IPS DF 6.9 (cell line): ENCODE data around the gene GRID1.

Experiments used
- DNase-seq: peaks from one replicate; pipeline ENCODE4 v3.0.0-alpha.2; 2013; ENCODE audit warnings: low read depth, low spot score
- H3K27ac ChIP-seq: one replicate; pipeline ENCODE4 v1.5.1; 2013; ENCODE audit warnings: low read length, control low read depth
- H3K27me3 ChIP-seq: 2 replicates; pipeline ENCODE4 v1.6.1; 2013; ENCODE audit warnings: mild to moderate bottlenecking, low read length; ENCODE audit not compliant: control insufficient read depth, insufficient read depth
- H3K36me3 ChIP-seq: 2 replicates; pipeline ENCODE4 v1.6.1; 2013; ENCODE audit warnings: low read length; ENCODE audit not compliant: control insufficient read depth, insufficient read depth
- H3K4me1 ChIP-seq: 2 replicates; pipeline ENCODE4 v1.6.1; 2013; ENCODE audit warnings: low read length; ENCODE audit not compliant: control insufficient read depth, insufficient read depth
- H3K4me3 ChIP-seq: 2 replicates; pipeline ENCODE4 v1.5.1; 2013; ENCODE audit warnings: mild to moderate bottlenecking, low read length
- H3K9me3 ChIP-seq: 2 replicates; pipeline ENCODE4 v1.6.1; 2013; ENCODE audit warnings: low read length, inconsistent platforms; ENCODE audit not compliant: control insufficient read depth, insufficient read depth
- WGBS: extraction: QIAGEN DNeasy Blood & Tissue Kit; methylation state at CpG from one replicate; pipeline ENCODE4 v1.1.7; 2013; ENCODE audit warnings: mixed read lengths, missing lambda C conversion rate; ENCODE audit not compliant: insufficient read length, insufficient coverage; 5-methylcytosine and 5-hydroxymethylcytosine counted together

GRID1 gene

DNA sequence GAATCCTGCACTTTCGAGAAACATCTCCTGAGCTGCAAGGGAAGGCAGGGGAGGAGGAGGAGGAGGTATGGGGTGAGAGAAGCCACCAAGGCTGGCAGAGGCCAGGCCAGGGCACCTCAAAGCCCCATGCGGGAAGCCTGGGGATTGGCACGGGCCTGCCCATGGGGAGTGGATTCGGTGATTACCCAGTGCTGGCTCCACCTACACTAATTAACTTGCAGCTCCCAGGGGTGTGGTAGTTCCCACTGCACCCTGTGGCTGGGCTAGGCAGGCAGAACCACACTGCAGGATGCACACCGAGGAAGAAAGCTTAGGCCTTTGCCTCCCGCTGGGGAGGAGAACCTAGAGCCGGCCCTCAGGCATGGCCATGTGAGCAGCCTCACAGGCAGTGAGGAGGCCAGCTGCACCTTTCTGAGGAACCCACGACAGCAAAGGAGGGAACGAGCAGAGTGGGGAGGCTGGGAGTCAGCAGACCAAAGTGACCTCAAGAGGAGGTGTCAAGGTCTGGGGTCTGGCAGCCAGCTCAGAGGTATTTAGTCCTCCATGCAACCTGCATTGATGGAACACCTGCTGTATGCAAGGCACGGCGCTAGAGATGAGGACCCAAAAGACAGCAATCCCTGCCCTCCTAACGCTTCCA is 27.2 kb downstream of the GRID1 start:
- Histone ChIP-seq H3K4me3 (no peak overlapping the region), H3K36me3 (no peaks in the 10 kb centered on the region), H3K27me3 (no peaks in the 10 kb centered on the region), H3K4me1 (peaks cover 3% of the 10 kb centered on the region; the same call in 1 of the 2 replicates), H3K9me3 (no peaks in the 10 kb centered on the region), H3K27ac (no peak overlapping the region)
- no CpG with 5 or more reads among the region's 12 CpGs for WGBS
- no peak for DNase-seq

DNA sequence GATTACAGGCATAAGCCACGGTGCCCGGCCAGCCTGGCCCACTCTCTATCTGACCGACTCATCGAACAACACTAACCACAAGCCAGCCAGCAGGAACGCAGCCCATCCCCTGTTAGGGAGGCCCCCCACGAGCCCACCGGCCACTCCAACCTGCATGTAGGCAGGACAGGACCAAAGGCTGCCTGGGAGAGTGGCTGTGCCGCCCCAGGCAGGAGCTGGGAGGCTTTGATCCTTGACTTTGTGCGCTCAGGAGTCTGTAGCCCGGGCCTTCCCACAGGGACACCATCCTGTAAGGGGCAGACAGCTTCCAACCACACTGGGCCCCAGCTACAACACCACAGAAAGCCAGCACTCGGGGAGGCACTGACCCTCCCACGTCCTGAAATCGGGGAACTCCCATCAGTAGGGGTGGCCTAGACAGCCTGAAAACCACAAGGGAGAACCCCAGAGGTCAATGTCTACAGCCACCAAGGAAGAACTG is 29.4 kb downstream of the GRID1 start:
- Histone ChIP-seq H3K9me3 (no peaks in the 10 kb centered on the region), H3K4me3 (no peak overlapping the region), H3K4me1 (peaks cover 3% of the 10 kb centered on the region; the same call in 1 of the 2 replicates), H3K36me3 (no peaks in the 10 kb centered on the region), H3K27me3 (no peaks in the 10 kb centered on the region), H3K27ac (no peak overlapping the region)
- no peak for DNase-seq
- WGBS: no CpG with 5 or more reads among the region's 13 CpGs

GRCh38 chr10:86336341-86336740 is 30.3 kb downstream of the GRID1 start:
- H3K36me3 ChIP-seq: no peaks in the 10 kb centered on the region
- no peak overlapping the region for H3K4me3 ChIP-seq
- peaks cover 3% of the 10 kb centered on the region; the same call in 1 of the 2 replicates for H3K4me1 ChIP-seq
- no peak for DNase-seq
- H3K27ac ChIP-seq: no peak overlapping the region
- no CpG with 5 or more reads among the region's 10 CpGs for WGBS
- H3K9me3 ChIP-seq: no peaks in the 10 kb centered on the region
- H3K27me3 ChIP-seq: no peaks in the 10 kb centered on the region

- WGBS: no CpG with 5 or more reads among the region's 1 CpG
- no peaks in the 10 kb centered on the region for H3K36me3 ChIP-seq
These were observed 30.8 kb downstream of the GRID1 start for GRCh38 chr10:86335831-86336230.

GRCh38 chr10:86335257-86335656 is 31.3 kb downstream of the GRID1 start:
- Histone ChIP-seq H3K4me3 (no peak overlapping the region), H3K27me3 (no peaks in the 10 kb centered on the region), H3K9me3 (no peaks in the 10 kb centered on the region), H3K36me3 (no peaks in the 10 kb centered on the region), H3K4me1 (no peaks in the 10 kb centered on the region; the same call in 1 of the 2 replicates), H3K27ac (no peak overlapping the region)
- no peak for DNase-seq

More at GRCh38 chr10:86335831-86336230, 30.8 kb downstream of the GRID1 start:
- Histone ChIP-seq H3K4me1 (peaks cover 3% of the 10 kb centered on the region; the same call in 1 of the 2 replicates), H3K27ac (no peak overlapping the region), H3K4me3 (no peak overlapping the region), H3K9me3 (no peaks in the 10 kb centered on the region), H3K27me3 (no peaks in the 10 kb centered on the region)
- no peak for DNase-seq

DNA sequence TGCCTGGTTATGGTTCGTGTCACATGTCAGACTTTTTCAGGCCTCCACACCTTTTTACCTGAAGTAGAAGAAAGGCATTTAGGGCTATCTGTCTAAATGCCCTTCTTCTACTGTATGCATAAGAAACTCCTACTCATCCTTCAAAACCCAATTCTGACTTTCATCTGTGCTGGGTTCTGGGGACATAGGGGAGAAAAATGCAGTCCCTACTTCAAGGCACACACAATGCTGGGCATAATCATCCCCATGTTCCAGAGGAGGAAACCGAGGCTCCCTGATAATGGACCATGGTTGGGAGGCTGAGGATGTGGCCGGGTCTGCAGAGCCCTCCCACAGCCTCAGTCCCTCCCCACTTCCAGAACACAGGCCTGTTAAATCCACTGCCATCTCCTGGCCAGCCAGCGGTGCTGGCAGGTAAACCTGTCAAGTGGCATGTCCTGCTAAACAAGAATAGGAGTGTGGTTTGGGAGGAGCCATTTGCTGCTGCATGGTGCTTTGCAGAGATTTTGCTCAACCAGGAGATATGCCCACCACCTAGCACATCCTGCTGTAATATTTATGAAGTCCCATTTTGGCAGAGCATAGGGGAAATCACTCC is 32.0 kb downstream of the GRID1 start:
- no peaks in the 10 kb centered on the region for H3K27me3 ChIP-seq
- H3K27ac ChIP-seq: no peak overlapping the region
- H3K4me3 ChIP-seq: no peak overlapping the region
- no peak for DNase-seq
- no CpG with 5 or more reads among the region's 4 CpGs for WGBS
- H3K36me3 ChIP-seq: no peaks in the 10 kb centered on the region
- no peaks in the 10 kb centered on the region for H3K9me3 ChIP-seq
- no peaks in the 10 kb centered on the region; the same call in 1 of the 2 replicates for H3K4me1 ChIP-seq

DNA sequence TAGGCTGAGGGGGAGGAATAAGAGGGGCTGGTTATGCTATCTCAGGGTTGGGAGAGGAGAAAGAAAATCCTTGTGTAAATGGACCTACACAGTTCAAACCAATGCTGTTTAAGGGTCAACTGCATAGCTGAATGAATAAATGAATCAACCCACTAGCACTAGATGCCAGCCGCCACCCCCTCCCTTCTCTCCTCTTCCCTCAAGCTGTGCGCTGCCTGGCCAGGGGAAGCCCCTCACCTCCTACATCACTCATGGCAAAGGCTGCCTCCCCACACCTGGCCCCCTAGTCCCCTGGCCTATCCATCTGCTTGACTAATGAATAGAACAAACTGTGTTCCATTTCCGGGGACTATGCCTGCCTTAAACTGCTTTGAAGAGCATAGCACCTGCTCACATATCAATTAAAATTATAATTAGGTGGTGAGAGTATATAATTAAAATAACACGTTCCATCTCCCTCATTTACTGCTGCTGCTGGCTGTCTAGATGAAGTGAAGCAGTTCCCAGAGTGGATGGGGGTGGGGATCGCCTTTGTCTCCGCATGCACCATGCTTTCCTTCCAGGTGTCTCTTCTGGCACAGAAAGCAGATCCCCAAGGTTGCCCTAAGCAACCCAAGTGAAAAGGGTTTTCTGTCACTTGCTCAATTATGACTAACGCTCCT is 32.6 kb downstream of the GRID1 start:
- WGBS: no CpG with 5 or more reads among the region's 7 CpGs
- H3K9me3 ChIP-seq: no peaks in the 10 kb centered on the region
- H3K4me3 ChIP-seq: no peak overlapping the region
- H3K27me3 ChIP-seq: no peaks in the 10 kb centered on the region
- no peak overlapping the region for H3K27ac ChIP-seq
- no peaks in the 10 kb centered on the region; the same call in 1 of the 2 replicates for H3K4me1 ChIP-seq
- no peak for DNase-seq
- H3K36me3 ChIP-seq: no peaks in the 10 kb centered on the region

- Histone ChIP-seq H3K27ac (no peak overlapping the region), H3K36me3 (no peaks in the 10 kb centered on the region), H3K9me3 (no peaks in the 10 kb centered on the region), H3K4me3 (no peak overlapping the region), H3K27me3 (no peaks in the 10 kb centered on the region), H3K4me1 (no peaks in the 10 kb centered on the region; the same call in 1 of the 2 replicates)
- no peak for DNase-seq
- WGBS: no CpG with 5 or more reads among the region's 8 CpGs
These were observed 34.7 kb downstream of the GRID1 start for GRCh38 chr10:86331861-86332260.

GRCh38 chr10:86330778-86331763 is 35.5 kb downstream of the GRID1 start:
- no peaks in the 10 kb centered on the region; the same call in 1 of the 2 replicates for H3K4me1 ChIP-seq
- DNase-seq: no peak
- no peaks in the 10 kb centered on the region for H3K27me3 ChIP-seq
- no peaks in the 10 kb centered on the region for H3K9me3 ChIP-seq
- H3K27ac ChIP-seq: no peak overlapping the region
- WGBS: no CpG with 5 or more reads among the region's 10 CpGs
- H3K36me3 ChIP-seq: no peaks in the 10 kb centered on the region
- H3K4me3 ChIP-seq: no peak overlapping the region; the same call in 1 of the 2 replicates
